ENCODE results near the gene KCNK4. TPM values are rescaled to one million over a fixed set of nuclear protein-coding genes. Genes with fewer than 3 reads are reported as not detected.

The KCNK4 gene
- total and polyA plus RNA-seq, 8 donors: 0.11 to 0.14 TPM; not detected in 6

GRCh38 chr11:64258356-64258755, 32.7 kb upstream of the KCNK4 start:
- H3K4me3 ChIP-seq: no peak overlapping the region
- no peak for TF ChIP-seq CTCF (IDR thresholded peaks at IDR 0.05)
- DNase-seq: peak in 1 of 4 donors; percentile 71
- intact Hi-C loops (cut with DNase I): no loop called here
- peaks cover 0 to 87% of the 10 kb centered on the region in 2 donors for H3K36me3 ChIP-seq
- no peaks in the 10 kb centered on the region for H3K9me3 ChIP-seq
- H3K4me1 ChIP-seq: peaks cover 0 to 10% of the 10 kb centered on the region in 2 donors
- H3K27me3 ChIP-seq: no peaks in the 10 kb centered on the region
- ATAC-seq: no peak
- H3K27ac ChIP-seq: no peak overlapping the region

GRCh38 chr11:64258946-64259532, 32.1 kb upstream of the KCNK4 start:
- H3K4me1 ChIP-seq: peaks cover 0 to 3% of the 10 kb centered on the region in 2 donors
- H3K27ac ChIP-seq: no peak overlapping the region
- H3K27me3 ChIP-seq: no peaks in the 10 kb centered on the region
- no peak overlapping the region for H3K4me3 ChIP-seq
- ATAC-seq (no peak), DNase-seq (peak in 1 of 4 donors; percentile 69)
- intact Hi-C loops (cut with DNase I): no loop called here
- no peaks in the 10 kb centered on the region for H3K9me3 ChIP-seq
- peaks cover 0 to 94% of the 10 kb centered on the region in 2 donors for H3K36me3 ChIP-seq
- no peak for TF ChIP-seq CTCF (IDR thresholded peaks at IDR 0.05)

- TF ChIP-seq CTCF (IDR thresholded peaks at IDR 0.05): no peak
- peaks cover 0 to 95% of the 10 kb centered on the region in 2 donors for H3K36me3 ChIP-seq
- DNase-seq (no peak), ATAC-seq (no peak)
- intact Hi-C loops (cut with DNase I): no loop called here
- H3K9me3 ChIP-seq: no peaks in the 10 kb centered on the region
- no peak overlapping the region for H3K4me3 ChIP-seq
- no peak overlapping the region for H3K27ac ChIP-seq
- no peaks in the 10 kb centered on the region for H3K27me3 ChIP-seq
- H3K4me1 ChIP-seq: no peaks in the 10 kb centered on the region
Observed at GRCh38 chr11:64259533-64260067, 31.5 kb upstream of the KCNK4 start.

- ATAC-seq (no peak), DNase-seq (no peak)
- Histone ChIP-seq H3K9me3 (no peaks in the 10 kb centered on the region), H3K27ac (no peak overlapping the region), H3K4me1 (no peaks in the 10 kb centered on the region), H3K36me3 (peaks cover 0 to 95% of the 10 kb centered on the region in 2 donors), H3K4me3 (no peak overlapping the region), H3K27me3 (no peaks in the 10 kb centered on the region)
- TF ChIP-seq CTCF (IDR thresholded peaks at IDR 0.05): no peak
- intact Hi-C loops (cut with DNase I): no loop called here
Observed at GRCh38 chr11:64260147-64260708, 30.9 kb upstream of the KCNK4 start.

GRCh38 chr11:64261556-64262080, 29.5 kb upstream of the KCNK4 start:
- Histone ChIP-seq H3K4me3 (no peak overlapping the region), H3K27ac (no peak overlapping the region), H3K9me3 (no peaks in the 10 kb centered on the region), H3K4me1 (no peaks in the 10 kb centered on the region), H3K27me3 (no peaks in the 10 kb centered on the region), H3K36me3 (peaks cover 0 to 95% of the 10 kb centered on the region in 2 donors)
- ATAC-seq (no peak), DNase-seq (peak in 1 of 4 donors; percentile 71)
- intact Hi-C loops (cut with DNase I): no loop called here
- no peak for TF ChIP-seq CTCF (IDR thresholded peaks at IDR 0.05)
